NCI-H226 (cell line): ENCODE measurements around the gene C20orf202.
"Not testable (repeated sequence)": the region's sequence is repeated elsewhere in the genome, so short reads cannot be mapped to it uniquely, and the experiment has no call there.

Source experiments
- DNase-seq: peaks from one replicate; pipeline ENCODE4 v3.0.0-alpha.2; 2015

The C20orf202 gene

DNA sequence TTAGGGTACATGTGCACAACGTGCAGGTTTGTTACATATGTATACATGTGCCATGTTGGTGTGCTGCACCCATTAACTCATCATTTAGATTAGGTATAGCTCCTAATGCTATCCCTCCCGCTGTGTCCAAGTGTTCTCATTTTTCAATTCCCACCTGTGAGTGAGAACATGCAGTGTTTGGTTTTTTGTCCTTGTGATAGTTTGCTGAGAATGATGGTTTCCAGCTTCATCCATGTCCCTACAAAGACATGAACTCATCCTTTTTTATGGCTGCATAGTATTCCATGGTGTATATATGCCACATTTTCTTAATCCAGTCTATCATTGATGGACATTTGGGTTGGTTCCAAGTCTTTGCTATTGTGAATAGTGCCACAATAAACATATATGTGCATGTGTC is 47.0 kb downstream of the C20orf202 start:
- DNase-seq: not testable (repeated sequence)

DNA sequence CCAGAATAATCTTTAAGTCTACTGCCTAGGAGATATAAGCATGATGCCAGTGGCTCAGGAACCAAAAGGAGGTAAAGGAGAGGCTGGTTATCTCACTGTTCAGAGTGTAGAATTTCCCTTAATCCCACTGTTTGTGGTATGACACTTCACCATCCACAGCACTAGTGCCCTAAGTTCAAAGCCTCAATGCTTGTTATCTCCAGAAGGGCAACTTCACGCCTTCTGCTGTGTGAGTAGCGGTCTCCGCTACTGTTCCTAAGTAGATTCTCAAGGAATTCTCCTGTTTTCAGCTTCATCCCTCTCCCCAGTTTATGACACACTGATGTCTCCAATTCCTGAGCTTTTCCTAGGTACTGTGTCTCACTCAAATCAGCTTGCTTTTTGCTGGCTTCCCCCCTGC is 49.2 kb downstream of the C20orf202 start:
- DNase-seq: no peak

- DNase-seq: no peak
Measured at GRCh38 chr20:1254254-1254653, 51.0 kb downstream of the C20orf202 start.

DNA sequence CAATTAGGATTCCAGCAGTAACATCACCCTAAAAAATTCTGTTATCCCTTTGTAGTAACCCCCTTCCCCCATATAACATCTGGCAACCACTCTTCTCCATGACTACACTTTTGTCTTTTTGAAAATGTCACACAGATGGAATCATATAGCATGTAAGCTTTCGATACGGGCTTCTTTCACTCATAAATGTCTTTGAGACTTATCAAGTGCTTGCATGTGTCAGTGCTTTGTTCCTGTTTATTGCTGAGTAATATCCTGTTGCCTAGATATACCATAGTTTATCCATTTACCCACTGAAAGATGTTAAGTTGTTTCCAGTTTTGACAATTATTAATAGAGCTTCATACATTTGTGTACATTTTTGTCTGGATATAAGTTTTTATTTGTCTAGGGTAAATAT is 52.4 kb downstream of the C20orf202 start:
- DNase-seq: no peak
